A673 (cell line): Measurements from ENCODE around the gene DPYSL4. TPM values are rescaled to one million over a fixed set of nuclear protein-coding genes. Genes with fewer than 3 reads are reported as not detected.

ENCODE experiments used
- BruUV-seq: library from RNA; stranded (reverse); fragments of 400-500 nt; replicated peaks from 2 replicates; lab custom pipeline; 2021; lab: Mats Ljungman, UMichigan
- CTCF ChIA-PET: fragments of 300-600 bp; sonication (Branson Sonifier 250); formaldehyde crosslinking; loops from one replicate; lab custom pipeline; 2022; ENCODE audit warnings: antibody characterized with exemption; lab: Charles Lee
- POLR2A ChIA-PET: fragments of 300-600 bp; sonication (Branson Sonifier 250); formaldehyde crosslinking; loops from one replicate; lab custom pipeline; 2022; ENCODE audit warnings: antibody characterized with exemption; ENCODE audit not compliant: low non-redundant PET; lab: Charles Lee
- DNase-seq: peaks from one replicate; pipeline ENCODE4 v3.0.0-alpha.2; 2015; ENCODE audit warnings: low spot score
- H3K27ac ChIP-seq: fragments of 200-600 bp; sonication (generic); 2 replicates; pipeline ENCODE4 v1.5.1; 2016; ENCODE audit warnings: mixed run types, low read depth, mild to moderate bottlenecking, mixed read lengths, antibody characterized with exemption, low read length; ENCODE audit not compliant: poor library complexity, severe bottlenecking
- H3K27me3 ChIP-seq: fragments of 200-600 bp; sonication (generic); replicated peaks from 2 replicates; pipeline ENCODE4 v1.6.1; 2017; ENCODE audit warnings: mixed run types, low read depth, mild to moderate bottlenecking, mixed read lengths, antibody characterized with exemption, low read length; ENCODE audit not compliant: insufficient read depth, poor library complexity
- H3K36me3 ChIP-seq: fragments of 200-600 bp; sonication (generic); 2 replicates; pipeline ENCODE4 v1.6.1; 2016; ENCODE audit warnings: mixed run types, mild to moderate bottlenecking, mixed read lengths, antibody characterized with exemption, low read length; ENCODE audit not compliant: insufficient read depth, poor library complexity, severe bottlenecking
- H3K4me1 ChIP-seq: fragments of 200-600 bp; sonication (generic); 2 replicates; pipeline ENCODE4 v1.6.1; 2017; ENCODE audit warnings: mixed run types, mild to moderate bottlenecking, mixed read lengths, antibody characterized with exemption, low read length; ENCODE audit not compliant: insufficient read depth, poor library complexity, severe bottlenecking
- H3K4me3 ChIP-seq: fragments of 200-600 bp; sonication (generic); 2 replicates; pipeline ENCODE4 v1.5.1; 2016; ENCODE audit warnings: low read depth, mixed run types, mild to moderate bottlenecking, mixed read lengths, low read length; ENCODE audit not compliant: poor library complexity, severe bottlenecking
- H3K9me3 ChIP-seq: fragments of 200-600 bp; sonication (generic); 2 replicates; pipeline ENCODE4 v1.6.1; 2016; ENCODE audit warnings: mixed run types, low read depth, mild to moderate bottlenecking, mixed read lengths, antibody characterized with exemption, low read length; ENCODE audit not compliant: poor library complexity, severe bottlenecking
- EZH2 ChIP-seq: fragments of 200-600 bp; sonication (generic); IDR thresholded peaks from 2 replicates; pipeline ENCODE4 v1.6.1; 2017; ENCODE audit warnings: borderline replicate concordance, low read depth, mild to moderate bottlenecking, mixed read lengths, antibody characterized with exemption, low read length; ENCODE audit not compliant: poor library complexity, severe bottlenecking
- intact Hi-C: fragments of 100-400 bp; cut with micrococcal nuclease; formaldehyde crosslinking; loops from one replicate; pipeline ENCODE4 v1.10.0; 2022; ENCODE audit not compliant: unreplicated experiment
- total RNA-seq: library from RNA; stranded (reverse); gene quantifications from 2 replicates; pipeline ENCODE4 v1.2.3, GENCODE V29; 2021
- TF ChIP-seq, protein P1 (sequence below): fragments of 300-800, 200-600 bp; sonication (generic); conservative IDR thresholded peaks from 2 replicates; pipeline ENCODE4 v1.5.1; 2017; ENCODE audit warnings: low read depth, mild to moderate bottlenecking, antibody characterized with exemption, low read length, moderate library complexity, mixed read lengths

Gene DPYSL4
- total RNA-seq, 1 experiment from 2014 or later = 13.1 TPM

- Histone ChIP-seq H3K4me3 (no peak overlapping the region), H3K4me1 (no peaks in the 10 kb centered on the region), H3K27ac (no peak overlapping the region), H3K9me3 (no peaks in the 10 kb centered on the region), H3K27me3 (no peaks in the 10 kb centered on the region), H3K36me3 (no peaks in the 10 kb centered on the region)
- no peak for TF ChIP-seq EZH2
- TF ChIP-seq, protein P1, sequence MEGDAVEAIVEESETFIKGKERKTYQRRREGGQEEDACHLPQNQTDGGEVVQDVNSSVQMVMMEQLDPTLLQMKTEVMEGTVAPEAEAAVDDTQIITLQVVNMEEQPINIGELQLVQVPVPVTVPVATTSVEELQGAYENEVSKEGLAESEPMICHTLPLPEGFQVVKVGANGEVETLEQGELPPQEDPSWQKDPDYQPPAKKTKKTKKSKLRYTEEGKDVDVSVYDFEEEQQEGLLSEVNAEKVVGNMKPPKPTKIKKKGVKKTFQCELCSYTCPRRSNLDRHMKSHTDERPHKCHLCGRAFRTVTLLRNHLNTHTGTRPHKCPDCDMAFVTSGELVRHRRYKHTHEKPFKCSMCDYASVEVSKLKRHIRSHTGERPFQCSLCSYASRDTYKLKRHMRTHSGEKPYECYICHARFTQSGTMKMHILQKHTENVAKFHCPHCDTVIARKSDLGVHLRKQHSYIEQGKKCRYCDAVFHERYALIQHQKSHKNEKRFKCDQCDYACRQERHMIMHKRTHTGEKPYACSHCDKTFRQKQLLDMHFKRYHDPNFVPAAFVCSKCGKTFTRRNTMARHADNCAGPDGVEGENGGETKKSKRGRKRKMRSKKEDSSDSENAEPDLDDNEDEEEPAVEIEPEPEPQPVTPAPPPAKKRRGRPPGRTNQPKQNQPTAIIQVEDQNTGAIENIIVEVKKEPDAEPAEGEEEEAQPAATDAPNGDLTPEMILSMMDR = no peak
- intact Hi-C loops = no loop called here
- no peak for DNase-seq
- BruUV-seq = no TSS peak
- POLR2A ChIA-PET = no interaction called here
- CTCF ChIA-PET = no interaction called here
Observed at GRCh38 chr10:132243626-132244025, 56.9 kb downstream of the DPYSL4 start.

DNA sequence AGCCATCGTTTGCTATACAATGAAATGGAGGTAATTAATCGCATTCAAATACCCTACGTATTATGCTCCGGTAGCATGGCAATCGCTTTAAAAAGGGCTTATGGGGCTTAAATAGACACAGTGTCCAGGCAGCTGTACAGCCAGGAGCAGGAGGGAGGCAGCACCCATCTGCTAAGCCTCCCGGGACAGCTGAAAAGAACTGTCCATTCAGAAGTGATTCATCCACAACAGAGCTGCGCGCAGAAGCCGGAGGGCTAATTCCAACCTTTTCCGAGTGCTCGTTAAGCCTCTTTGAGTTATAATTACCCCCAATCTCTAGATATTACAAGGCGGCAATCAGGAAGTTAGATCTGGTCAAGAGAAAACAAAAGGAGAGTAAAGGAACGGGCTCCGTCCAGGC lies 58.3 kb downstream of the DPYSL4 start:
- no TSS peak for BruUV-seq
- Histone ChIP-seq H3K4me3 (no peak overlapping the region), H3K4me1 (no peaks in the 10 kb centered on the region), H3K27ac (no peak overlapping the region), H3K27me3 (no peaks in the 10 kb centered on the region), H3K36me3 (no peaks in the 10 kb centered on the region), H3K9me3 (no peaks in the 10 kb centered on the region)
- ChIA-PET POLR2A (no interaction called here), CTCF (no interaction called here)
- intact Hi-C loops = no loop called here
- DNase-seq = no peak
- TF ChIP-seq, protein P1 = no peak
- no peak for TF ChIP-seq EZH2

DNA sequence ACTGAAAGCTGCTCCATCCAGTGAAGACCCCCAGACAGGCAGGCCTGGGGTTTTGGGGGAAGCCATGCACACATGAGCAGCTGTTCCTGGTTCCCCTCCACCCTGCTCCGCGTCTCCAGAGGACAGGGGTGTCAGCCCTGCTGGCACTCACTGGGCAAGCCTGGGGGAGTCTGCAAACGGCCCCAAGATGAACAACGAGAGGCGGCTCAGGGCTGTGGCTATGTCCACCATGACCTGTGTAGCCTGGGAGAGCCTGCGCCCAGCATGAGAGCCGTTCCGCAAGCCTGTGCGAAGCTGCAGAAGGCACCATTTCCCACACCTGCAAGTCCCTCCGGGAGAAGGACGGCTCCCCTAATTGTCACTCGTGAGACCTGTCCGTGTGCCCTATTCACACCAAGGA lies 59.5 kb downstream of the DPYSL4 start:
- TF ChIP-seq, protein P1 = no peak
- TF ChIP-seq EZH2 = no peak
- Histone ChIP-seq H3K9me3 (no peaks in the 10 kb centered on the region), H3K27ac (no peak overlapping the region), H3K27me3 (no peaks in the 10 kb centered on the region), H3K4me3 (no peak overlapping the region), H3K36me3 (no peaks in the 10 kb centered on the region), H3K4me1 (no peaks in the 10 kb centered on the region)
- intact Hi-C loops = no loop called here
- no TSS peak for BruUV-seq
- no peak for DNase-seq
- ChIA-PET CTCF (no interaction called here), POLR2A (no interaction called here)
